ENCODE data around the gene POLL.

Gene POLL

GRCh38 chr10:101611096-101611905 is 23.2 kb upstream of the POLL start:
- TF ChIP-seq, protein P1, sequence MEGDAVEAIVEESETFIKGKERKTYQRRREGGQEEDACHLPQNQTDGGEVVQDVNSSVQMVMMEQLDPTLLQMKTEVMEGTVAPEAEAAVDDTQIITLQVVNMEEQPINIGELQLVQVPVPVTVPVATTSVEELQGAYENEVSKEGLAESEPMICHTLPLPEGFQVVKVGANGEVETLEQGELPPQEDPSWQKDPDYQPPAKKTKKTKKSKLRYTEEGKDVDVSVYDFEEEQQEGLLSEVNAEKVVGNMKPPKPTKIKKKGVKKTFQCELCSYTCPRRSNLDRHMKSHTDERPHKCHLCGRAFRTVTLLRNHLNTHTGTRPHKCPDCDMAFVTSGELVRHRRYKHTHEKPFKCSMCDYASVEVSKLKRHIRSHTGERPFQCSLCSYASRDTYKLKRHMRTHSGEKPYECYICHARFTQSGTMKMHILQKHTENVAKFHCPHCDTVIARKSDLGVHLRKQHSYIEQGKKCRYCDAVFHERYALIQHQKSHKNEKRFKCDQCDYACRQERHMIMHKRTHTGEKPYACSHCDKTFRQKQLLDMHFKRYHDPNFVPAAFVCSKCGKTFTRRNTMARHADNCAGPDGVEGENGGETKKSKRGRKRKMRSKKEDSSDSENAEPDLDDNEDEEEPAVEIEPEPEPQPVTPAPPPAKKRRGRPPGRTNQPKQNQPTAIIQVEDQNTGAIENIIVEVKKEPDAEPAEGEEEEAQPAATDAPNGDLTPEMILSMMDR (IDR thresholded peaks at IDR 0.05): no peak
- H3K4me3 ChIP-seq: no peak overlapping the region
- peak; percentile 50 for DNase-seq (ENCODE audit: low spot score)
- no peak overlapping the region for H3K27ac ChIP-seq

DNA sequence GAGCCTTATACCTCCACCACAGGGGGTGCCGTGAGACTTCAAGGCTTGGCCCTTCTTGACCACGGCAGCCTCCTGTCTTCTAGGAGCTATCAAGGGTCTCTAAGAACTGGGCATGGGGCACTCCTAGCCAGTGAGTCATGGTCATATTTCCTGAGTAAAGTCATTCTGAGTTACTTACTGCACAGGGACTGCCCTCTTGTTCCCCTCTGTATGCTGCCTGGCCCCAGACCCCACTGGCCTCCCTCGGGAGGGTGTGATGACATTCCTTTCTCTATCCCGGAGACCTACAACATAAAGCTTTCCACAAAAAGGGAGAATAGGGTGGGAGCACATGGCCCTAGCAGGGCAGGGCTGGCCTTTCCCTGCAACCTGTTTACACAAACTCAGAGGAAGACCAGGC is 21.4 kb upstream of the POLL start:
- Histone ChIP-seq H3K27ac (no peak overlapping the region), H3K4me3 (no peak overlapping the region)
- peak; percentile 7 for DNase-seq (ENCODE audit: low spot score)
- TF ChIP-seq, protein P1 (IDR thresholded peaks at IDR 0.05): no peak

DNA sequence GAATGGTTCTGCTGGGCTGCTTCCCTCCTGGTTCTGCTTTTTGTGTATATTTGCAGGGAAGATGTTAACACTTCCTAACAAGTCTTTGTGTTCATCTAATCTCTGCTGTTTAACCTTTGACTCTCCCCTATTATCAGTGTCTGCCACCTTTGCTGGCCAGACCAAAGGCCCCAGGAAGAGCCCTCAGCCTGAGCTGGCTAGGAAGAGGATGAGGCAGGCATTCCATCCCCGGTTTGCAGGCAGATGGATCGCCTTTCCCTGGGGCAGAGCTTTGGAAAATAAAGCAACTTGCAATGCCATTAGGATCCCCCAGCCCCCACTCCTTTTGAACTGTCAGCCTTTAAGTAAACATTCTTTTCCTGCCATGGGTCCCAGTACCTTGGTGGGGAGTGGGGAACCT is 19.1 kb upstream of the POLL start:
- no peak overlapping the region for H3K27ac ChIP-seq
- TF ChIP-seq, protein P1 (IDR thresholded peaks at IDR 0.05): no peak
- no peak for DNase-seq (ENCODE audit: low spot score)
- H3K4me3 ChIP-seq: no peak overlapping the region

GRCh38 chr10:101602761-101603398 is 14.8 kb upstream of the POLL start:
- no peak for DNase-seq (ENCODE audit: low spot score)

GRCh38 chr10:101601541-101601940 is 13.5 kb upstream of the POLL start:
- no peak for DNase-seq (ENCODE audit: low spot score)
- TF ChIP-seq, protein P1 (IDR thresholded peaks at IDR 0.05): no peak
- H3K4me3 ChIP-seq: no peak overlapping the region
- H3K27ac ChIP-seq: no peak overlapping the region

More at GRCh38 chr10:101602761-101603398, 14.8 kb upstream of the POLL start:
- TF ChIP-seq, protein P1 (IDR thresholded peaks at IDR 0.05): peak; percentile 73
- H3K4me3 ChIP-seq: no peak overlapping the region
- H3K27ac ChIP-seq: no peak overlapping the region

- Histone ChIP-seq H3K4me3 (no peak overlapping the region), H3K27ac (no peak overlapping the region)
Measured at GRCh38 chr10:101597091-101597900, 9.2 kb upstream of the POLL start.

More at GRCh38 chr10:101597091-101597900, 9.2 kb upstream of the POLL start:
- TF ChIP-seq, protein P1 (IDR thresholded peaks at IDR 0.05): no peak
- no peak for DNase-seq (ENCODE audit: low spot score)
